IMR-90 (cell line): ENCODE measurements around the gene CLEC16A. TPM values are rescaled to one million over a fixed set of nuclear protein-coding genes. Genes with fewer than 3 reads are reported as not detected.
A peak's percentile ranks its signal among the peaks of the same experiment; 100 is the strongest.

Experiments
- ATAC-seq: fragments of 200-7000 bp; cut with Tn5 transposase; 2 replicates; pipeline ENCODE4 v1.9.1; 2020; ENCODE audit warnings: low read depth, mild to moderate bottlenecking, moderate library complexity
- BruUV-seq: library from RNA; stranded (reverse); fragments of 400-500 nt; replicated peaks from 2 replicates; lab custom pipeline; 2021; lab: Mats Ljungman, UMichigan
- CTCF ChIA-PET: fragments of 300-600 bp; formaldehyde crosslinking; extraction: SDS; loops from one replicate; lab custom pipeline; 2021; ENCODE audit warnings: antibody characterized with exemption; lab: Yijun Ruan, JAX
- POLR2A ChIA-PET: fragments of 300-600 bp; sonication (Branson Sonifier 250); formaldehyde crosslinking; loops from one replicate; lab custom pipeline; 2022; ENCODE audit warnings: antibody characterized with exemption; ENCODE audit not compliant: unreplicated experiment; lab: Charles Lee
- DNase-seq: peaks from one replicate; pipeline ENCODE4 v3.0.0; 2013
- H2AFZ ChIP-seq: replicated peaks from 2 replicates; pipeline ENCODE3; 2013; ENCODE audit warnings: low read length, mild to moderate bottlenecking; ENCODE audit not compliant: poor library complexity
- H2AK5ac ChIP-seq: 2 replicates; pipeline ENCODE4 v1.6.1; 2013; ENCODE audit warnings: low read depth, low read length, inconsistent platforms
- H2AK9ac ChIP-seq: replicated peaks from 2 replicates; pipeline ENCODE3; 2013; ENCODE audit warnings: mild to moderate bottlenecking, low read depth, low read length, moderate library complexity; ENCODE audit not compliant: poor library complexity
- H2BK120ac ChIP-seq: 2 replicates; pipeline ENCODE4 v1.6.1; 2013; ENCODE audit warnings: low read depth, low read length, inconsistent platforms
- H2BK15ac ChIP-seq: 3 replicates; pipeline ENCODE4 v1.6.1; 2013; ENCODE audit warnings: low read depth, low read length, inconsistent platforms
- H2BK20ac ChIP-seq: 2 replicates; pipeline ENCODE4 v1.6.1; 2013; ENCODE audit warnings: low read depth, mild to moderate bottlenecking, inconsistent platforms, low read length, moderate library complexity
- H2BK5ac ChIP-seq: 2 replicates; pipeline ENCODE4 v1.6.1; 2013; ENCODE audit warnings: mild to moderate bottlenecking, low read depth, low read length, inconsistent platforms; ENCODE audit not compliant: poor library complexity, severe bottlenecking
- H3K14ac ChIP-seq: replicated peaks from 2 replicates; pipeline ENCODE4 v1.6.1; 2013; ENCODE audit warnings: low read depth, low read length, inconsistent platforms
- H3K18ac ChIP-seq: 2 replicates; pipeline ENCODE4 v1.6.1; 2013; ENCODE audit warnings: low read depth, low read length, control low read depth
- H3K23ac ChIP-seq: 2 replicates; pipeline ENCODE4 v1.6.1; 2013; ENCODE audit warnings: low read depth, low read length, inconsistent platforms
- H3K27ac ChIP-seq: 2 replicates; pipeline ENCODE4 v1.5.1; 2013; ENCODE audit warnings: mild to moderate bottlenecking, control low read depth, low read length; ENCODE audit not compliant: insufficient read depth
- H3K27me3 ChIP-seq: 2 replicates; pipeline ENCODE4 v1.6.1; 2013; ENCODE audit warnings: low read length; ENCODE audit not compliant: control insufficient read depth, insufficient read depth
- H3K36me3 ChIP-seq: 2 replicates; pipeline ENCODE4 v1.6.1; 2013; ENCODE audit warnings: low read length, mixed read lengths; ENCODE audit not compliant: control insufficient read depth, insufficient read depth
- H3K4ac ChIP-seq: 2 replicates; pipeline ENCODE4 v1.6.1; 2013; ENCODE audit warnings: low read depth, low read length, inconsistent platforms
- H3K4me1 ChIP-seq: 2 replicates; pipeline ENCODE4 v1.6.1; 2013; ENCODE audit warnings: low read length, mixed read lengths; ENCODE audit not compliant: control insufficient read depth, insufficient read depth
- H3K4me2 ChIP-seq: 2 replicates; pipeline ENCODE4 v1.6.1; 2013; ENCODE audit warnings: low read depth, mild to moderate bottlenecking, control low read depth, low read length, moderate library complexity
- H3K4me3 ChIP-seq: 2 replicates; pipeline ENCODE4 v1.5.1; 2013; ENCODE audit warnings: low read depth, mild to moderate bottlenecking, control low read depth, low read length, moderate library complexity; ENCODE audit not compliant: insufficient read depth
- H3K56ac ChIP-seq: 2 replicates; pipeline ENCODE4 v1.6.1; 2013; ENCODE audit warnings: low read length, inconsistent platforms; ENCODE audit not compliant: insufficient read depth; ENCODE audit errors: extremely low read depth
- H3K79me1 ChIP-seq, 2 experiments: 2 replicates each; pipeline ENCODE4 v1.6.1; 2013; ENCODE audit warnings: low read length in 2 of 2, inconsistent platforms in 1 of 2, low read depth in 1 of 2
- H3K9ac ChIP-seq: 2 replicates; pipeline ENCODE4 v1.6.1; 2013; ENCODE audit warnings: low read depth, low read length, control low read depth
- H3K9me1 ChIP-seq: 2 replicates; pipeline ENCODE4 v1.6.1; 2013; ENCODE audit warnings: low read length, inconsistent platforms; ENCODE audit not compliant: insufficient read depth
- H3K9me3 ChIP-seq: 2 replicates; pipeline ENCODE4 v1.6.1; 2013; ENCODE audit warnings: low read length; ENCODE audit not compliant: control insufficient read depth, insufficient read depth
- H4K20me1 ChIP-seq: 2 replicates; pipeline ENCODE4 v1.6.1; 2013; ENCODE audit warnings: low read length, inconsistent platforms; ENCODE audit not compliant: insufficient read depth
- H4K5ac ChIP-seq: 2 replicates; pipeline ENCODE4 v1.6.1; 2013; ENCODE audit warnings: mild to moderate bottlenecking, low read depth, low read length, control low read depth
- H4K8ac ChIP-seq, 2 experiments: 2 replicates each; pipeline ENCODE4 v1.6.1; 2013; ENCODE audit warnings: low read depth in 2 of 2, low read length in 2 of 2, control low read depth in 1 of 2, inconsistent platforms in 1 of 2
- H4K91ac ChIP-seq: 2 replicates; pipeline ENCODE4 v1.6.1; 2013; ENCODE audit warnings: low read depth, low read length, inconsistent platforms; ENCODE audit not compliant: insufficient read depth
- BHLHE40 ChIP-seq: fragments of 150-350 bp; IDR thresholded peaks from 2 replicates; pipeline ENCODE4 v1.6.1; 2016; ENCODE audit warnings: mild to moderate bottlenecking, low read depth, low read length
- CEBPB ChIP-seq: IDR thresholded peaks from 2 replicates; pipeline ENCODE4 v1.6.1; 2012; ENCODE audit warnings: low read depth, low read length, improper control_type of control experiment
- CHD1 ChIP-seq: IDR thresholded peaks from 2 replicates; pipeline ENCODE4 v1.6.1; 2012; ENCODE audit warnings: low read depth, low read length, improper control_type of control experiment
- CTCF ChIP-seq: conservative IDR thresholded peaks from 2 replicates; pipeline ENCODE4 v1.5.1; 2012; ENCODE audit warnings: mild to moderate bottlenecking, low read depth, low read length, improper control_type of control experiment
- FOS ChIP-seq: fragments of 150-350 bp; IDR thresholded peaks from 2 replicates; pipeline ENCODE4 v1.6.1; 2016; ENCODE audit warnings: low read depth, low read length
- MAFK ChIP-seq: IDR thresholded peaks from 2 replicates; pipeline ENCODE4 v1.6.1; 2012; ENCODE audit warnings: low read depth, low read length, improper control_type of control experiment
- MAZ ChIP-seq: IDR thresholded peaks from 2 replicates; pipeline ENCODE4 v1.6.1; 2012; ENCODE audit warnings: low read depth, mild to moderate bottlenecking, low read length, improper control_type of control experiment, moderate library complexity, borderline replicate concordance
- MXI1 ChIP-seq: IDR thresholded peaks from 2 replicates; pipeline ENCODE4 v1.6.1; 2012; ENCODE audit warnings: low read depth, mild to moderate bottlenecking, low read length, moderate library complexity, borderline replicate concordance
- NFE2L2 ChIP-seq: fragments of 150-350 bp; IDR thresholded peaks from 2 replicates; pipeline ENCODE4 v1.6.1; 2016; ENCODE audit warnings: low read depth, mild to moderate bottlenecking, low read length
- POLR2A ChIP-seq: IDR thresholded peaks from 2 replicates; pipeline ENCODE4 v1.6.1; 2012; ENCODE audit warnings: mild to moderate bottlenecking, low read depth, low read length
- RAD21 ChIP-seq: IDR thresholded peaks from 2 replicates; pipeline ENCODE4 v1.6.1; 2012; ENCODE audit warnings: low read length, improper control_type of control experiment
- RCOR1 ChIP-seq: IDR thresholded peaks from 2 replicates; pipeline ENCODE4 v1.6.1; 2012; ENCODE audit warnings: mild to moderate bottlenecking, low read length, improper control_type of control experiment; ENCODE audit not compliant: insufficient replicate concordance
- RFX5 ChIP-seq: IDR thresholded peaks from 2 replicates; pipeline ENCODE4 v1.8.0; 2012; ENCODE audit warnings: low read depth, mild to moderate bottlenecking, low read length, moderate library complexity
- SMC3 ChIP-seq: fragments of 150-350 bp; IDR thresholded peaks from 2 replicates; pipeline ENCODE4 v1.6.1; 2016; ENCODE audit warnings: low read depth, mild to moderate bottlenecking, antibody characterized with exemption, low read length, moderate library complexity
- USF2 ChIP-seq: fragments of 150-350 bp; IDR thresholded peaks from 2 replicates; pipeline ENCODE4 v1.6.1; 2017; ENCODE audit warnings: mild to moderate bottlenecking, antibody characterized with exemption, low read length, low read depth
- WGBS, 2 experiments: methylation state at CpG; one replicate each; pipeline versions ENCODE4 v1.1.5 to v1.1.7; 2013; ENCODE audit warnings: missing lambda C conversion rate in 2 of 2; ENCODE audit not compliant: insufficient read length in 1 of 2; ENCODE audit errors: extremely low coverage in 2 of 2; 5-methylcytosine and 5-hydroxymethylcytosine counted together
- dilution Hi-C: fragments of 300-500 bp; cut with HindIII; formaldehyde crosslinking; loops from one replicate; pipeline ENCODE4 v1.14.3; 2018; ENCODE audit warnings: low sequenced_read_pairs; ENCODE audit not compliant: unreplicated experiment
- in situ Hi-C: fragments of 300-500 bp; cut with MboI; formaldehyde crosslinking; loops from 3 replicates; pipeline ENCODE4 v1.14.3; 2019; ENCODE audit warnings: low sequenced_read_pairs, inconsistent platforms, mixed read lengths
- intact Hi-C: fragments of 100-400 bp; cut with micrococcal nuclease; formaldehyde crosslinking; loops from 2 replicates; pipeline ENCODE4 v1.10.0; 2022
- polyA plus RNA-seq, 3 experiments: library from polyadenylated mRNA; depleted of rRNA; stranded (reverse); fragments of >200 nt; gene quantifications; 2 replicates each; pipeline ENCODE4 v1.2.3, GENCODE V29; 2012; ENCODE audit warnings: low replicate concordance in 1 of 3
- total RNA-seq: library from RNA; depleted of rRNA; stranded (reverse); fragments of >200 nt; gene quantifications from 2 replicates; pipeline ENCODE4 v1.2.3, GENCODE V29; 2012

The CLEC16A gene
- total and polyA plus RNA-seq, 2 of the 4 experiments (the other 2 are of a cell fraction): 15.9 to 16.5 TPM

GRCh38 chr16:10938796-10939648 is 5.3 kb upstream of the CLEC16A start:
- intact Hi-C loops (no loop called here), dilution Hi-C loops (no loop called here), in situ Hi-C loops (loop anchor here (25.0 kb wide), 1 partner anchor 1827 kb away; no protein-coding TSS in a partner anchor)
- peak overlapping the region; percentile 97; the same call in 1 of the 2 replicates for H3K4me2 ChIP-seq
- H3K4me1 ChIP-seq: peaks cover 22% of the 10 kb centered on the region
- H2AK5ac ChIP-seq: no peak overlapping the region
- H2BK120ac ChIP-seq: no peak overlapping the region
- 63% methylated on average over 4 of the region's 7 CpGs; no CpG with 5 or more reads in 1 of the 2 experiments for WGBS, 2 experiments
- H4K20me1 ChIP-seq: peaks cover 73% of the 10 kb centered on the region
- no peak overlapping the region for H3K56ac ChIP-seq
- no TSS peak for BruUV-seq
- no peak overlapping the region for H2BK5ac ChIP-seq
- no peak overlapping the region for H3K9ac ChIP-seq
- H2BK20ac ChIP-seq: no peak overlapping the region
- H4K5ac ChIP-seq: no peak overlapping the region
- DNase-seq (no peak), ATAC-seq (no peak)
- H3K36me3 ChIP-seq: peaks cover 14% of the 10 kb centered on the region; the same call in 1 of the 2 replicates
- H3K4me3 ChIP-seq: no peak overlapping the region
- ChIA-PET POLR2A (no interaction called here), CTCF (interaction anchor here (0.6 kb wide), 1 partner anchor 650 kb away, joined by 3 read pairs; no protein-coding TSS in a partner anchor)
- no peak overlapping the region for H4K91ac ChIP-seq
- H3K9me3 ChIP-seq: no peaks in the 10 kb centered on the region
- no peak overlapping the region for H3K14ac ChIP-seq
- H3K9me1 ChIP-seq: peaks cover 33% of the 10 kb centered on the region
- no peak overlapping the region for H3K4ac ChIP-seq
- no peak overlapping the region for H2AFZ ChIP-seq
- H2AK9ac ChIP-seq: no peak overlapping the region
- H3K27ac ChIP-seq: no peak overlapping the region
- H3K18ac ChIP-seq: no peak overlapping the region
- no peak overlapping the region for H4K8ac ChIP-seq
- H3K23ac ChIP-seq: peak overlapping the region; percentile 53; the same call in 1 of the 2 replicates
- no peak overlapping the region for H2BK15ac ChIP-seq
- no peaks in the 10 kb centered on the region for H3K27me3 ChIP-seq
- H3K79me1 ChIP-seq: peaks cover 33 to 88% of the 10 kb centered on the region in 2 experiments
- TF ChIP-seq POLR2A (no peak), FOS (no peak), BHLHE40 (no peak), MXI1 (no peak), MAFK (no peak), CTCF (no peak), RAD21 (no peak), USF2 (no peak), MAZ (no peak), RCOR1 (no peak), CHD1 (no peak), SMC3 (no peak), CEBPB (no peak), RFX5 (no peak), NFE2L2 (no peak)
